Right lobe of liver (tissue), 6 donors: ENCODE data around the gene SLC45A1. TPM values are rescaled to one million over a fixed set of nuclear protein-coding genes. Genes with fewer than 3 reads are reported as not detected.

Experiments
- ATAC-seq, 4 donors: fragments of 200-7000 bp; cut with Tn5 transposase; one replicate each; pipeline ENCODE4 v1.9.1; 2020; ENCODE audit warnings: mild to moderate bottlenecking in 4 of 4, moderate library complexity in 4 of 4
- DNase-seq, 3 donors: peaks; one replicate each; pipeline ENCODE4 v3.0.0-alpha.2; 2020
- H3K27ac ChIP-seq, 3 donors: fragments of 200-600 bp; one replicate each; pipeline ENCODE4 v1.8.0; 2022
- H3K27me3 ChIP-seq, 2 donors: fragments of 200-600 bp; one replicate each; pipeline ENCODE4 v1.8.0; 2022
- H3K36me3 ChIP-seq, 4 donors: fragments of 200-600 bp; sonication (generic) in 1 of 4; one replicate each; pipeline versions ENCODE4 v1.5.1 to v1.8.0; 2017 to 2022; ENCODE audit warnings: control low read depth in 1 of 4
- H3K4me1 ChIP-seq, 4 donors: fragments of 200-600 bp; sonication (generic) in 1 of 4; one replicate each; pipeline versions ENCODE4 v1.5.1 to v1.8.0; 2017 to 2022; ENCODE audit warnings: control low read depth in 1 of 4
- H3K4me3 ChIP-seq, 3 donors: fragments of 200-600 bp; one replicate each; pipeline ENCODE4 v1.8.0; 2022
- H3K9me3 ChIP-seq, 4 donors: fragments of 200-600 bp; sonication (generic) in 1 of 4; one replicate each; pipeline versions ENCODE4 v1.5.1 to v1.8.0; 2017 to 2022; ENCODE audit warnings: control low read depth in 1 of 4
- CTCF ChIP-seq, 4 donors: fragments of 200-600 bp in 3 of 4; fragments of 450-650 bp in 1 of 4; IDR thresholded peaks; one replicate each; pipeline versions ENCODE4 v1.5.1 to v1.8.0; 2016 to 2022; ENCODE audit warnings: antibody characterized with exemption in 4 of 4, mild to moderate bottlenecking in 2 of 4
- POLR2A ChIP-seq: fragments of 450-650 bp; IDR thresholded peaks from one replicate; pipeline ENCODE4 v1.6.1; 2017; ENCODE audit warnings: antibody characterized with exemption, mild to moderate bottlenecking
- WGBS: methylation state at CpG from one replicate; pipeline ENCODE4 v1.1.6; 2018; ENCODE audit warnings: low coverage, low lambda C conversion rate; ENCODE audit not compliant: insufficient coverage; ENCODE audit errors: missing lambda C conversion rate; 5-methylcytosine and 5-hydroxymethylcytosine counted together
- intact Hi-C, 2 donors: fragments of 100-400 bp; cut with DNase I; formaldehyde crosslinking; loops; one replicate each; pipeline versions ENCODE4 v1.11.2 to v1.14.1; 2022
- total RNA-seq, 6 experiments: library from RNA; depleted of rRNA in 2 of 6; stranded (reverse); fragments of >200 nt in 2 of 6; fragmentation: NEBNext Ultra II Directional in 3 of 6; extraction: Animal tissue kit (Norgen Biotek cat#: 25700) in 3 of 6; gene quantifications; one replicate each; pipeline versions ENCODE4 v1.1.0 to v1.2.4, GENCODE V29; 2016 to 2023
- donor health status: DM: no; HTN: yes; CAD: no.
- donor health status: DM: no; HTN: no; CAD: no.
- donor health status: DM: no; HTN: no; CAD: no.
- donor health status: DM: no; HTN: yes; CAD: no.
- donor health status: DM: no; HTN: yes; CAD: no.

The SLC45A1 gene
- total RNA-seq, 6 experiments from 2014 or later = 0.13 to 0.53 (median 0.25) TPM; not detected in 1

GRCh38 chr1:8297245-8297644 lies 20.7 kb upstream of the SLC45A1 start:
- Histone ChIP-seq H3K27me3 (no peaks in the 10 kb centered on the region), H3K9me3 (no peaks in the 10 kb centered on the region), H3K4me1 (no peaks in the 10 kb centered on the region), H3K36me3 (no peaks in the 10 kb centered on the region), H3K4me3 (no peak overlapping the region), H3K27ac (no peak overlapping the region)
- TF ChIP-seq POLR2A (no peak), CTCF (IDR thresholded peaks at IDR 0.05) (no peak)
- intact Hi-C loops = no loop called here
- DNase-seq (no peak), ATAC-seq (no peak)
- 90% methylated on average over 3 of the region's 4 CpGs for WGBS

DNA sequence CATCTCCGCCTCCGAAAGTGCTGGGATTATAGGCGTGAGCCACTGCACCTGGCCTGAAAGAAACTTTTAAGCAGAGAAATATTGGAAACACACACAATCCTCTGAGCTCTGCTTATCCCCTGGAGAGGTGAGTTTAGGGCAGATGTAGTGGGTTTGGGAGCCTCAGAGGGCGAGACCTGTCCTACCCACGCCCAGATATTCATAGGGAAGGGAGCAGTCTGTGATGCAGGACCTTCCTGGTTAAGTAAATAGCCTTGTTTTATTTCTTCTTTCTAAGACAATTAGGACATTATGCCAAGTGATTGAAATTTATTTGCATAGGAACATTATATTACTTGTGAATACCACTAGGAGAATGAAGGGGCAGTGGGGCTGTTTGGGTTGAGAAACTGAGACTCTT lies 18.0 kb upstream of the SLC45A1 start:
- whole genome bisulfite sequencing = 94% methylated on average over 4 of the region's 5 CpGs
- no peaks in the 10 kb centered on the region for H3K4me1 ChIP-seq
- intact Hi-C loops = no loop called here
- H3K27me3 ChIP-seq = no peaks in the 10 kb centered on the region
- H3K9me3 ChIP-seq = no peaks in the 10 kb centered on the region
- H3K4me3 ChIP-seq = no peak overlapping the region
- no peaks in the 10 kb centered on the region for H3K36me3 ChIP-seq
- DNase-seq (no peak), ATAC-seq (no peak)
- TF ChIP-seq POLR2A = no peak
- no peak for TF ChIP-seq CTCF (IDR thresholded peaks at IDR 0.05)
- H3K27ac ChIP-seq = no peak overlapping the region

DNA sequence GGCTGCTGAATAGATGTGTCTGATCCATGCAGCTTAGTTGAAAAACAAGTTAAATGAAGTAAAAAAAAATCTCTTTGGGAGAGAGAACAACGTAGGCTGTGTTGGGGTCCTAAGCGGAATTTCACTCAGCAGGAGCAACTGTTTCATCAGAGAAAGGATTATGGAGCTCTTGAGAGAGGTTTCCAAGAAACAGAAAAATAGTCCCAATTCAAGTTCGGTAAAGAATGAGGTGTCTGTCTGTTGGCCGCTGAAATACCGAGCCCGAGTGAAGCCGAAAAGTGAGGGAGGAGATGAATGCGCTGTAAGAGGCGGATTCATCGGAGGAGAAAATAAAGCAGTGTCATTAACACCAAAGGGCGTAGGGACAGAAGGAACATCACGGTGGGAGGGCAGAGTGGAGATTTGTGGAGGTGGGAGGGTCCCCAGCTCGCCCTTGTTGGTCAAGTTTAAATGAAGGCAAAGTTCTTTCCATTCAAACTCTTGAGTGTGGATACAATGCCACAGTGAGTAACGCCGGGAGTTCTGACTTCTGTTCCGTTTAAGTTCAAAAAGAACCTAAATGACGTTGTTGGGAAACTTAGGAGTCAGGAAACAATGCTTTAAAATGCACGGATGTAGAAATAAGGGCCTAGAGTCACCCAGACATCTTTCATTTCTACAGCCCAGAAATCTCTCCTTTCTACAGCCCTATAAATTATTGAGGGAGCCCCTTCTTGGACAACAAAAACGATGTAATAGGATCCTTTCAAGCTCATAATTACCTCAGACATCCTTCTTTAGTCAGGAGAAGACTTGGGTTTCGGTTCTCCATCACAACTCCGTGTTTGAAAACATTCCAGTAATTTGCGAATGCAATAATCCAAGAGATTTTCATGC lies 15.6 kb upstream of the SLC45A1 start:
- H3K9me3 ChIP-seq = no peaks in the 10 kb centered on the region
- H3K27ac ChIP-seq = no peak overlapping the region
- no peaks in the 10 kb centered on the region for H3K27me3 ChIP-seq
- TF ChIP-seq POLR2A (no peak), CTCF (IDR thresholded peaks at IDR 0.05) (no peak)
- no peaks in the 10 kb centered on the region for H3K36me3 ChIP-seq
- no peak for ATAC-seq
- no peak overlapping the region for H3K4me3 ChIP-seq
- intact Hi-C loops = no loop called here
- WGBS = 78% methylated on average over 22 of the region's 22 CpGs
- no peak for DNase-seq
- no peaks in the 10 kb centered on the region for H3K4me1 ChIP-seq

DNA sequence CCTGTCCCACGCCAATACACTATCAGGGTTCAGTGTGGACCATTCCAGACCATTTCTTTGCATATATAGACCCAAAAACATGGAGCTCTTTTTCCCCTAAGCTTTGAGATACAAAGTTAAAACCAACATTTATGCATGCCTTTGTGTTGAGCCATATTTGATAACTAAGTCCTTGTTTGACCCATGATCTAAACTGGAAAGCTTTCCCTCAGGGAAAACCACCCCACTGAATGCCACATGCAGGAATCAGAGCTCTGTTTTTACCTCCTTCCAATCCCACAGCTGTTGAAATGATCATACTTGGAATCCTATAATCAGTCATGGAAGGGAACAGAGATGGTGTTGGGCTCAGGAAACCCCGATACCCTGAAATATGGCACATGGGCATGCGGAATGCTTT lies 14.8 kb upstream of the SLC45A1 start:
- ATAC-seq = no peak

More for the DNA sequence above, 14.8 kb upstream of the SLC45A1 start:
- 67% methylated on average over 1 of the region's 3 CpGs for WGBS
- no peak for DNase-seq
- TF ChIP-seq CTCF (IDR thresholded peaks at IDR 0.05) = no peak
- TF ChIP-seq POLR2A = no peak
- Histone ChIP-seq H3K9me3 (no peaks in the 10 kb centered on the region), H3K27ac (no peak overlapping the region), H3K36me3 (no peaks in the 10 kb centered on the region), H3K4me1 (no peaks in the 10 kb centered on the region), H3K4me3 (no peak overlapping the region), H3K27me3 (no peaks in the 10 kb centered on the region)
- intact Hi-C loops = no loop called here
